ENCODE measurements around the gene NBL1. TPM values are rescaled to one million over a fixed set of nuclear protein-coding genes. Genes with fewer than 3 reads are reported as not detected.

Gene NBL1
- total and polyA plus RNA-seq, 9 of the 15 experiments (the other 6 are each of a cell fraction or from before 2014, with no cell fraction given), result 0.10 to 3.7 (median 1.8) TPM; not detected in 1

GRCh38 chr1:19596065-19596713, 47.9 kb upstream of the NBL1 start (continued):
- no peak for TF ChIP-seq PBX2 (CRISPR knock-in tag; IDR thresholded peaks at IDR 0.05; ENCODE audit: low read depth)
- peak; percentile 67; the same call in 1 of the 2 replicates for TF ChIP-seq PBX2 (tag; conservative IDR thresholded peaks at IDR 0.05; ENCODE audit: low read depth)
- no peak for TF ChIP-seq MTF1 (CRISPR knock-in tag; IDR thresholded peaks at IDR 0.05; ENCODE audit: borderline replicate concordance)
- no peak for TF ChIP-seq ILF3 (IDR thresholded peaks at IDR 0.05; ENCODE audit: borderline replicate concordance)
- no peak for TF ChIP-seq CHD7 (IDR thresholded peaks at IDR 0.05; ENCODE audit: low read depth, low read length)
- no peak for TF ChIP-seq HDAC6 (IDR thresholded peaks at IDR 0.05; ENCODE audit: low read depth, low read length)
- TF ChIP-seq ZNF277 (CRISPR knock-in tag; IDR thresholded peaks at IDR 0.05; ENCODE audit: borderline replicate concordance), result no peak
- TF ChIP-seq C11orf30 (IDR thresholded peaks at IDR 0.05; ENCODE audit: low read depth), result no peak
- TF ChIP-seq FOSL1 (tag; conservative IDR thresholded peaks at IDR 0.05), result no peak; the same call in 1 of the 2 replicates
- no peak for TF ChIP-seq FOXA1 (IDR thresholded peaks at IDR 0.05; ENCODE audit: borderline replicate concordance)
- no peak for TF ChIP-seq PKNOX1 (IDR thresholded peaks at IDR 0.05)
